ENCODE data around the gene GJB4.
"Not testable (repeated sequence)": the region's sequence is repeated elsewhere in the genome, so short reads cannot be mapped to it uniquely, and the experiment has no call there.

The GJB4 gene

DNA sequence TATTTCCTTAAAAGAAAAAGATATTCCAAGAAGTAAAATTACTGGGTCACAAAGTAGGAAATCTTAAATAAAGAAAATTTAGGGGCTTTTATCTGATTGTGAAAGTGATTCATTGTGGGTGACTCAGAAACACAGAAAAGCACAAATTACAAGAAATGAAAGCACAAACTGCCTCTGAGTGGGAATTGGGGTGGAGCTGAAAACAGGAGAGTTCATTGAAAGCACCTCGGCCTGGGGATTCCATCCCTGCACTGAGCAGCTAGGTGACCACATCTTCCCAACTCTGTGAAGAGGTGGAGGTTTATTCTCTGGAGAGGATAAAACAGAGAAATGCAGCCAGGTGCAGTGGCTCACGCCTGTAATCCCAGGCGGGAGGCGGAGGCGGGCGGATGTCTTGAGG, 40.7 kb downstream of the GJB4 start:
- no peak for DNase-seq (ENCODE audit: low read depth)

DNA sequence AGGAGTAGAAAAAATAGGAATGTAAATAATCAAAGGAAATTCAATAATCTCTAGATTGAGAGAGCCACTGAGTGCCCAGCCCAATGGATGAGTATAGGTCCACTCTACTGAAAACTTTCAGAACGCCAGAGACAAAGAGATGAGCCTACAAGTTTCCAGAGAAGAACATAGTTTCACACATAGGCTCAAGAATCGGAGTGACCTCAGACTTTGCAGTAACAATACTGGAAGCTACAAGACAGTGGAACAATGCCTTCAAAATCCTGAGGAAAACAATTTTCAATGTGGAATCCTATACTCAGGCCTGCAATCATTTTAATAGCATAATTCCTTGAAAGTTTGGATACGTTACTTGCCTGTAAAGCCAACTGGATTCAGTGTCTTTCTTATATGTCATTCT, 44.2 kb downstream of the GJB4 start:
- no peak for DNase-seq (ENCODE audit: low read depth)

DNA sequence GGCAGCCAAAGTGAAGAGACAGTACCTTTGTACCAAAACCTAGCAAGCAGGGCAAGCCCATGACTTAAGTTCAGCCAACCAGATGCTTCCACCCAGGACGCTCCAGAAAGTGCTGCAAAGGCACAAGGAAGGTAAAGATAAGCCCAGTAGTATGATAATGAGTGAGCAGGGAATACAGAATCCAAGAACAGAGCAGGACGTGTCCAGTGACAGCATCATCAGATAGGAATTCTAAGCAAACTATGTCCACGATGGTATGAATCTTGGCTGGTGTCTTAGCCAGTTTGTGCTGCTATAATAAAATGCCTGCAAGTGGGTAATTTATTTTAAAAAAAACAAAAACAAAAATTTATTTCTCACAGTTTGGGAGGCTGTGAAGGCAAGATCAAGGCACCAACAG, 46.9 kb downstream of the GJB4 start:
- no peak for DNase-seq (ENCODE audit: low read depth)

DNA sequence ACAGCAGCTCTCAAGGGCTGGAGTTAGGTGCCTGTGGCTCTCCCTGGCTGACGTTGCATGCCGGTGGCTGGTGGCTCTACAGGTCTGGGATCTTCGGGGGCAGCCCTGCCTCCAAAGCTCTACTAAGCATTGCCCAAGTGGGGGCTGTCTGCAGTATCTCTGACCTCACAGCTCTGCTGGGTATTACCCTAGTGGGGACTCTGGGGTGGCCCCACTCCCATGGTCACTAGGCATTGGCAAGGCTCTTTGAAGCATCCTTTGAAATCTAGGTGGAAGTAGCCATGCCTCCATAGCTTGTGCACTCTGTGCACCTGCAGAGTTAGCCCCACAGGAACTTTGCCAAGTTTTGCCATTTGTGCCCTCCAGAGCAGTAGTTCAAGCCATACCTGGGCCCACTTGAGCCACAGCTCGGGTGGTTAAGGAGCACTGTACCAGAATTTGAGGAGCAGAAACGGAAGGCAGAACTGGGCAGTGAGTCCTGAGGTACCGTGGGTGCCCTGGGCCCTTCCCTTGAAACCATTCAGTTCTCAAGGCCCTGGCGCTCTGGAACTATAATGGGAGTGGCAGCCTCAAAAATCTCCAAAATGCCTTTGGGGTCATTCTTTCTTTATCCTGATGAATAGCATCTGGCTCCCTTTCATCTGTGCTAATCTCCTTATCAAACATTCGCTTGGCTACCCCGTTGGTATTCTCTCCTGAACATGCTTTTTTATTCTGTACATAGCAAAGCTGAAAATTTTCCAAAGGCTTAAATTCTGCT, 48.7 kb downstream of the GJB4 start:
- no peak for DNase-seq (ENCODE audit: low read depth)

DNA sequence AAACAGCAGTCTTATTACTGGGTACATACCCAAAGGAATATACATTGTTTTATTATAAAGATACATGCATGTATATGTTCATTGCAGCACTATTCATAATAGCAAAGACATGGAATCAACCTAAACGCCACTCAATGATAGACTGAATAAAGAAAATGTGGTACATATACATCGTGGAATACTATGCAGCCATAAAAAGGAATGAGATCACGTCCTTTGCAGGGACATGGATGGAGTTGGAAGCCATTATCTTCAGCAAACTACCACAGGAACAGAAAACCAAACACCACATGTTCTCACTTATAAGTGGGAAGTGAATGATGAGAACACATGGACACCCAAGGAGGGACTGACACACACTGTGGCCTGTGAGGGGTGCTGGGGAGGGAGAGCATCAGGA, 51.2 kb downstream of the GJB4 start:
- not testable (repeated sequence) for DNase-seq (ENCODE audit: low read depth)

All from CMK (cell line).